Activated T-cell treated with anti-CD3 and anti-CD28 coated beads for 1 hour (primary cell): Measurements from ENCODE around the gene PCDHB11.
"Not testable (repeated sequence)": the region's sequence is repeated elsewhere in the genome, so short reads cannot be mapped to it uniquely, and the experiment has no call there.

Experiments
- DNase-seq: peaks from one replicate; pipeline ENCODE4 v3.0.0-alpha.2; 2020; ENCODE audit warnings: low read depth

The PCDHB11 gene

DNA sequence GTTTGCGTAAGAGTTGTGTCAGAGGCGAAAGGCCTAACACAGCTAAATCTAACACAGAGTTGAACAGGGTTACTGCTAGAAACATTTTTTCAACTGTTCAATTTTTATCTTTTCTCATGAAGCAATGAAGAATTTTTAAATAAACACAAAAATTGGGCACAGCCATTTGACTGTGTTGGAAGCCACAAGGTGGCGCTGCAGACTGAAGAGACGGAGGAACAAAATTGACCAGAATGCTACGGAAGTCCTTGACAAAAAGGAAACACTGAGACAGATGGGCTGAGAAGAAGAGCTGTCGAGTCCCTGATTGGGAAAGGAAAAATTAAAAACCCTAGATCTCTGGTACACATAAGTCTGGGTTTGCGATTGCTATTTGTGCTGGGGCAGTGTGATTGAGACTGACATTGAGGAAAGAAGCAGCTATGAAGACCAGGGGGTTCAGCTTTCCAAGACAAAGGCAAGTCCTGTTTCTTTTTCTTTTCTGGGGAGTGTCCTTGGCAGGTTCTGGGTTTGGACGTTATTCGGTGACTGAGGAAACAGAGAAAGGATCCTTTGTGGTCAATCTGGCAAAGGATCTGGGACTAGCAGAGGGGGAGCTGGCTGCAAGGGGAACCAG is 12.4 kb upstream of the PCDHB11 start, which contains the start of gene PCDHB9:
Gene PCDHB9, plus strand, starts transcription at position 265 of the 616 bp plus-strand sequence. Its CDS starts 158 bp downstream, at position 423.
- DNase-seq, result no peak

DNA sequence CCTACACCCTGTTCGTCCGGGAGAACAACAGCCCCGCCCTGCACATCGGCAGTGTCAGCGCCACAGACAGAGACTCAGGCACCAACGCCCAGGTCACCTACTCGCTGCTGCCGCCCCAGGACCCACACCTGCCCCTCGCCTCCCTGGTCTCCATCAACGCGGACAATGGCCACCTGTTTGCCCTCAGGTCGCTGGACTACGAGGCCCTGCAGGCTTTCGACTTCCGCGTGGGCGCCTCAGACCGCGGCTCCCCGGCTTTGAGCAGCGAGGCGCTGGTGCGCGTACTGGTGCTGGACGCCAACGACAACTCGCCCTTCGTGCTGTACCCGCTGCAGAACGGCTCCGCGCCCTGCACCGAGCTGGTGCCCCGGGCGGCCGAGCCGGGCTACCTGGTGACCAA is 10.7 kb upstream of the PCDHB11 start:
- DNase-seq, result not testable (repeated sequence)

GRCh38 chr5:141189131-141189530 is 10.3 kb upstream of the PCDHB11 start:
- not testable (repeated sequence) for DNase-seq

- no peak for DNase-seq
Observed at GRCh38 chr5:141192110-141192725, 7.2 kb upstream of the PCDHB11 start, which contains the start of gene PCDHB10. Gene PCDHB10, plus strand, starts transcription at chr5:141192353. Its CDS starts 200 bp downstream, at chr5:141192553.

GRCh38 chr5:141194332-141194731 is 5.1 kb upstream of the PCDHB11 start:
- not testable (repeated sequence) for DNase-seq

GRCh38 chr5:141196363-141196762 is 3.1 kb upstream of the PCDHB11 start:
- no peak for DNase-seq

DNA sequence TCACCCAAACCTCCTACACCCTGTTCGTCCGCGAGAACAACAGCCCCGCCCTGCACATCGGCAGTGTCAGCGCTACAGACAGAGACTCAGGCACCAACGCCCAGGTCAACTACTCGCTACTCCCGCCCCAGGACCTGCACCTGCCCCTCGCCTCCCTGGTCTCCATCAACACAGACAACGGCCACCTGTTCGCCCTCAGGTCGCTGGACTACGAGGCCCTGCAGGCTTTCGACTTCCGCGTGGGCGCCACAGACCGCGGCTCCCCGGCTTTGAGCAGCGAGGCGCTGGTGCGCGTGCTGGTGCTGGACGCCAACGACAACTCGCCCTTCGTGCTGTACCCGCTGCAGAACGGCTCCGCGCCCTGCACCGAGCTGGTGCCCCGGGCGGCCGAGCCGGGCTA is 1.7 kb downstream of the PCDHB11 start:
- DNase-seq, result not testable (repeated sequence)

DNA sequence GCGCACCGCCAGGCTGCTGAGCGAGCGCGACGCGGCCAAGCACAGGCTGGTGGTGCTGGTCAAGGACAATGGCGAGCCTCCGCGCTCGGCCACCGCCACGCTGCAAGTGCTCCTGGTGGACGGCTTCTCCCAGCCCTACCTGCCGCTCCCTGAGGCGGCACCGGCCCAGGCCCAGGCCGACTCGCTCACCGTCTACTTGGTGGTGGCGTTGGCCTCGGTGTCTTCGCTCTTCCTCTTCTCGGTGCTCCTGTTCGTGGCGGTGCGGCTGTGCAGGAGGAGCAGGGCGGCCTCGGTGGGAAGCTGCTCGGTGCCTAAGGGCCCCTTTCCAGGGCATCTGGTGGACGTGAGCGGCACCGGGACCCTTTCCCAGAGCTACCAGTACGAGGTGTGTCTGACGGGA is 2.2 kb downstream of the PCDHB11 start:
- DNase-seq, result not testable (repeated sequence)

- DNase-seq, result no peak
Observed at GRCh38 chr5:141208478-141208877, 9.1 kb downstream of the PCDHB11 start, which contains the start of gene PCDHB12. Gene PCDHB12, plus strand, starts transcription at chr5:141208719. Its CDS starts 189 bp downstream, at chr5:141208908.

DNA sequence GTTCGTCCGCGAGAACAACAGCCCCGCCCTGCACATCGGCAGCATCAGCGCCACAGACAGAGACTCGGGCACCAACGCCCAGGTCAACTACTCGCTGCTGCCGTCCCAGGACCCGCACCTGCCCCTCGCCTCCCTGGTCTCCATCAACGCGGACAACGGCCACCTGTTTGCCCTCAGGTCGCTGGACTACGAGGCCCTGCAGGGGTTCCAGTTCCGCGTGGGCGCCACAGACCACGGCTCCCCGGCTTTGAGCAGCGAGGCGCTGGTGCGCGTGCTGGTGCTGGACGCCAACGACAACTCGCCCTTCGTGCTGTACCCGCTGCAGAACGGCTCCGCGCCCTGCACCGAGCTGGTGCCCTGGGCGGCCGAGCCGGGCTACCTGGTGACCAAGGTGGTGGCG is 10.9 kb downstream of the PCDHB11 start:
- not testable (repeated sequence) for DNase-seq

DNA sequence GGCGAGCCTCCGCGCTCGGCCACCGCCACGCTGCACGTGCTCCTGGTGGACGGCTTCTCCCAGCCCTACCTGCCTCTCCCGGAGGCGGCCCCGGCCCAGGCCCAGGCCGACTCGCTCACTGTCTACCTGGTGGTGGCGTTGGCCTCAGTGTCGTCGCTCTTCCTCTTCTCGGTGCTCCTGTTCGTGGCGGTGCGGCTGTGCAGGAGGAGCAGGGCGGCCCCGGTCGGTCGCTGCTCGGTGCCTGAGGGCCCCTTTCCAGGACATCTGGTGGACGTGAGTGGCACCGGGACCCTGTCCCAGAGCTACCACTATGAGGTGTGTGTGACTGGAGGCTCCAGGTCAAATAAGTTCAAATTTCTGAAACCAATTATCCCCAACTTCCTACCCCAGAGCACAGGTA is 11.4 kb downstream of the PCDHB11 start:
- not testable (repeated sequence) for DNase-seq

GRCh38 chr5:141213656-141214339 is 14.4 kb downstream of the PCDHB11 start, which contains the start of gene PCDHB13:
Gene PCDHB13, plus strand, starts transcription at chr5:141213919. Its CDS starts 205 bp downstream, at chr5:141214124.
- DNase-seq, result not testable (repeated sequence)

- not testable (repeated sequence) for DNase-seq
Observed at GRCh38 chr5:141214583-141214982, 15.2 kb downstream of the PCDHB11 start.

- DNase-seq, result not testable (repeated sequence)
Observed at GRCh38 chr5:141215504-141215903, 16.1 kb downstream of the PCDHB11 start.

DNA sequence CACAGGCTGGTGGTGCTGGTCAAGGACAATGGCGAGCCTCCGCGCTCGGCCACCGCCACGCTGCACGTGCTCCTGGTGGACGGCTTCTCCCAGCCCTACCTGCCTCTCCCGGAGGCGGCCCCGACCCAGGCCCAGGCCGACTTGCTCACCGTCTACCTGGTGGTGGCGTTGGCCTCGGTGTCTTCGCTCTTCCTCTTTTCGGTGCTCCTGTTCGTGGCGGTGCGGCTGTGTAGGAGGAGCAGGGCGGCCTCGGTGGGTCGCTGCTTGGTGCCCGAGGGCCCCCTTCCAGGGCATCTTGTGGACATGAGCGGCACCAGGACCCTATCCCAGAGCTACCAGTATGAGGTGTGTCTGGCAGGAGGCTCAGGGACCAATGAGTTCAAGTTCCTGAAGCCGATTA is 16.6 kb downstream of the PCDHB11 start:
- DNase-seq, result not testable (repeated sequence)

DNA sequence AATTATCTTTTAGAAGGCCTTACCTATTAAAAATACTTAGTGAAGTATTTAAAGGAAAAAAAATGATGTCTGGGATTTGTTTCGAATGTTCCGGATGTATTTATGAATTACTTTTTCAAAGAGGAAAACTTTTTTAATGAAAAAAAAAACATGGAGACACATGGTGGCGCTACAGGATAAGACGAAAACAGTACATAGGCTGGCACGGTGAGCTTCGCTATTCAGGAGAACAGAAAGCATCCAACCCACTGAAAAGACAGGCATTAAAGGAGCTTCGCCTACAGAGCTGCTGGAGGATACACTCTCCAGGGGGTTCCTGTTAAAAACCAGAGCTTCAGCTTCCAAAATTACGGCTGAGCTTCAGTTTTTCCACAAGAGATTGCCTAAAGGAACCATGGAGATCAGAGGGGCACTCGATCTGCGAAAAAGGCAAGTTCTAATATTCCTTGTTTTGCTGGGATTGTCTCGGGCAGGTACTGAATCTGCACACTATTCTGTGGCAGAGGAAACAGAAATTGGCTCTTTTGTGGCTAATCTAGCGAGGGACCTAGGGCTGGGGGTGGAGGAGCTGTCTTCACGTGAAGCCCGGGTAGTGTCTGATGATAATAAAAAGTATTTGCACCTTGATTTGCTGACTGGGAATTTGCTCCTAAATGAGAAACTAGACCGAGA is 23.8 kb downstream of the PCDHB11 start, which contains the start of gene PCDHB14:
Gene PCDHB14, plus strand, starts transcription at position 232 of the 672 bp plus-strand sequence. Its CDS starts 163 bp downstream, at position 395.
- DNase-seq, result no peak

- DNase-seq, result not testable (repeated sequence)
Observed at GRCh38 chr5:141224844-141225243, 25.4 kb downstream of the PCDHB11 start.

- DNase-seq, result not testable (repeated sequence)
Observed at GRCh38 chr5:141225421-141225820, 26.0 kb downstream of the PCDHB11 start.

GRCh38 chr5:141234109-141234667 is 34.8 kb downstream of the PCDHB11 start:
- no peak for DNase-seq

DNA sequence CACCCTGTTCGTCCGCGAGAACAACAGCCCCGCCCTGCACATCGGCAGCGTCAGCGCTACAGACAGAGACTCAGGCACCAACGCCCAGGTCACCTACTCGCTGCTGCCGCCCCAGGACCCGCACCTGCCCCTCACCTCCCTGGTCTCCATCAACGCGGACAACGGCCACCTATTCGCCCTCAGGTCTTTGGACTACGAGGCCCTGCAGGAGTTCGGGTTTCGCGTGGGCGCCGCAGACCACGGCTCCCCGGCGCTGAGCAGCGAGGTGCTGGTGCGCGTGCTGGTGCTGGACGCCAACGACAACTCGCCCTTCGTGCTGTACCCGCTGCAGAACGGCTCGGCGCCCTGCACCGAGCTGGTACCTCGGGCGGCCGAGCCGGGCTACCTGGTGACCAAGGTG is 36.5 kb downstream of the PCDHB11 start:
- not testable (repeated sequence) for DNase-seq

DNA sequence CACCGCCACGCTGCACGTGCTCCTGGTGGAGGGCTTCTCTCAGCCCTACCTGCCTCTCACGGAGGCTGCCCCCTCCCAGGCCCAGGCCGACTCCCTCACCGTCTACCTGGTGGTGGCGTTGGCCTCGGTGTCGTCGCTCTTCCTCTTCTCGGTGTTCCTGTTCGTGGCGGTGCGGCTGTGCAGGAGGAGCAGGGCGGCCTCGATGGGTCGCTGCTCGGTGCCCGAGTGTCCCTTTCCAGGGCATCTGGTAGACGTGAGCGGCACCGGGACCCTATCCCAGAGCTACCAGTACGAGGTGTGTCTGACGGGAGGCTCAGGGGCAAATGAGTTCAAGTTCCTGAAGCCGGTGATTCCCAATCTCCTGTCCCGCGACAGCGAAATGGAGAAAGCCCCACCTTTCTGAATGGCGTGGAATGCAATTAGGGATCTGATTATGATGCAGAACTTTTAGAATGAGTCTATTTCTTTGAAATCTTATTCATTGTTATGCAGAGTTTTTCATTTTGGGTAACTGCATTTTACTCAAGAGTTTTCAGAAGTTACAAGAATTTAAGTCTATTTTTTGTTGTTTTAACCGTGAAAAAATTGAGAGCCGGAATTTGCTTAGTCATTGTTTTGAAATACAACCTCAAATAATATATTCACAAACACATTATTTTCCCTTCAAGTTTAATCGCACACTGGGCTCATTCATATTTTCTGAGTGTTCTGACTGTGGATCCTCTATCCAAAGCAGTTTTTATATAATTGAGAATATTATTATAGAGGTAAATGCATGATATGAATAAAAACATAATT is 37.3 kb downstream of the PCDHB11 start:
- DNase-seq, result no peak
